Ovary (tissue), 3 donors: ENCODE measurements around the gene ENO1.

Experiments
- EP300 ChIP-seq: sonication (generic); formaldehyde crosslinking; IDR thresholded peaks from one replicate; pipeline ENCODE4 v1.6.1; 2017; ENCODE audit warnings: antibody characterized with exemption
- POLR2A ChIP-seq: fragments of 450-650 bp; IDR thresholded peaks from one replicate; pipeline ENCODE4 v1.6.1; 2017; ENCODE audit warnings: antibody characterized with exemption, mild to moderate bottlenecking, moderate library complexity
- TF ChIP-seq, protein P1 (sequence below), 3 donors: fragments of 450-650 bp in 2 of 3; fragments of 200-600 bp in 1 of 3; IDR thresholded peaks; one replicate each; pipeline versions ENCODE4 v1.5.1 to v1.8.0; 2016 to 2022; ENCODE audit warnings: antibody characterized with exemption in 3 of 3, mild to moderate bottlenecking in 1 of 3
- donor health status: DM: no; HTN: no; CAD: no.

DNA sequence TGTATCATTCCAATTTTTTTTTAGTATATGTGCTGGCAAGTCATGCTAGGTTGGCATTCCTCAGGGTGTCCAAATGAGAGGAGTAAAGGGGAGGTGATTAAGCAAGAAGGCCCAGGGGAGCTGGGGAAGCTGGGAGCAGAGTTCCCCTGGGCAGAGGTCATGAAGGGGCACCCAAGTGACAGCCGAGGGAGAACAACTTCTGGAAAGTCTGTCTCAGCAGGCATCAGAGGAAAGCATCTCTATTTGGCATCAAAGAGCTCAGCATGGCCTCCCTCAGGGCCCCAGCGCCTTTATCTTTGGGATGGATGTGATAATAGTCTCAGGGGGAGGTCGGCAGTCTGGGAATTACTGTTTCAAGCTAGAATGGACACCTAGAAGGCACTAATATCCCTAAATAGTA is 5.0 kb upstream of the ENO1 start:
- TF ChIP-seq, protein P1, sequence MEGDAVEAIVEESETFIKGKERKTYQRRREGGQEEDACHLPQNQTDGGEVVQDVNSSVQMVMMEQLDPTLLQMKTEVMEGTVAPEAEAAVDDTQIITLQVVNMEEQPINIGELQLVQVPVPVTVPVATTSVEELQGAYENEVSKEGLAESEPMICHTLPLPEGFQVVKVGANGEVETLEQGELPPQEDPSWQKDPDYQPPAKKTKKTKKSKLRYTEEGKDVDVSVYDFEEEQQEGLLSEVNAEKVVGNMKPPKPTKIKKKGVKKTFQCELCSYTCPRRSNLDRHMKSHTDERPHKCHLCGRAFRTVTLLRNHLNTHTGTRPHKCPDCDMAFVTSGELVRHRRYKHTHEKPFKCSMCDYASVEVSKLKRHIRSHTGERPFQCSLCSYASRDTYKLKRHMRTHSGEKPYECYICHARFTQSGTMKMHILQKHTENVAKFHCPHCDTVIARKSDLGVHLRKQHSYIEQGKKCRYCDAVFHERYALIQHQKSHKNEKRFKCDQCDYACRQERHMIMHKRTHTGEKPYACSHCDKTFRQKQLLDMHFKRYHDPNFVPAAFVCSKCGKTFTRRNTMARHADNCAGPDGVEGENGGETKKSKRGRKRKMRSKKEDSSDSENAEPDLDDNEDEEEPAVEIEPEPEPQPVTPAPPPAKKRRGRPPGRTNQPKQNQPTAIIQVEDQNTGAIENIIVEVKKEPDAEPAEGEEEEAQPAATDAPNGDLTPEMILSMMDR (IDR thresholded peaks at IDR 0.05) = no peak
- TF ChIP-seq POLR2A = no peak
- no peak for TF ChIP-seq EP300
